ENCODE measurements around the gene SNX8.

Gene SNX8

GRCh38 chr7:2204446-2204845 lies 109.8 kb downstream of the SNX8 start:
- H3K4me3 ChIP-seq (ENCODE audit: control insufficient read depth, low read depth, low read length), result no peak overlapping the region
- no peak for TF ChIP-seq CTCF (IDR thresholded peaks at IDR 0.05; ENCODE audit: control insufficient read depth, insufficient read depth, low read depth, low read length, missing control alignments)
- no peak for DNase-seq (ENCODE audit: low read depth)

- no peak for TF ChIP-seq CTCF (IDR thresholded peaks at IDR 0.05; ENCODE audit: control insufficient read depth, insufficient read depth, low read depth, low read length, missing control alignments)
- H3K4me3 ChIP-seq (ENCODE audit: control insufficient read depth, low read depth, low read length), result no peak overlapping the region
- no peak for DNase-seq (ENCODE audit: low read depth)
Measured at GRCh38 chr7:2203766-2204300, 110.4 kb downstream of the SNX8 start.

GRCh38 chr7:2202901-2203765 lies 111.1 kb downstream of the SNX8 start:
- no peak for TF ChIP-seq CTCF (IDR thresholded peaks at IDR 0.05; ENCODE audit: control insufficient read depth, insufficient read depth, low read depth, low read length, missing control alignments)
- no peak overlapping the region for H3K4me3 ChIP-seq (ENCODE audit: control insufficient read depth, low read depth, low read length)
- DNase-seq (ENCODE audit: low read depth), result no peak

- H3K4me3 ChIP-seq (ENCODE audit: control insufficient read depth, low read depth, low read length), result no peak overlapping the region
- no peak for TF ChIP-seq CTCF (IDR thresholded peaks at IDR 0.05; ENCODE audit: control insufficient read depth, insufficient read depth, low read depth, low read length, missing control alignments)
Measured at GRCh38 chr7:2202361-2202761, 111.9 kb downstream of the SNX8 start.

More at GRCh38 chr7:2202361-2202761, 111.9 kb downstream of the SNX8 start:
- no peak for DNase-seq (ENCODE audit: low read depth)
